ENCODE measurements around the gene CTBP1.

The CTBP1 gene

DNA sequence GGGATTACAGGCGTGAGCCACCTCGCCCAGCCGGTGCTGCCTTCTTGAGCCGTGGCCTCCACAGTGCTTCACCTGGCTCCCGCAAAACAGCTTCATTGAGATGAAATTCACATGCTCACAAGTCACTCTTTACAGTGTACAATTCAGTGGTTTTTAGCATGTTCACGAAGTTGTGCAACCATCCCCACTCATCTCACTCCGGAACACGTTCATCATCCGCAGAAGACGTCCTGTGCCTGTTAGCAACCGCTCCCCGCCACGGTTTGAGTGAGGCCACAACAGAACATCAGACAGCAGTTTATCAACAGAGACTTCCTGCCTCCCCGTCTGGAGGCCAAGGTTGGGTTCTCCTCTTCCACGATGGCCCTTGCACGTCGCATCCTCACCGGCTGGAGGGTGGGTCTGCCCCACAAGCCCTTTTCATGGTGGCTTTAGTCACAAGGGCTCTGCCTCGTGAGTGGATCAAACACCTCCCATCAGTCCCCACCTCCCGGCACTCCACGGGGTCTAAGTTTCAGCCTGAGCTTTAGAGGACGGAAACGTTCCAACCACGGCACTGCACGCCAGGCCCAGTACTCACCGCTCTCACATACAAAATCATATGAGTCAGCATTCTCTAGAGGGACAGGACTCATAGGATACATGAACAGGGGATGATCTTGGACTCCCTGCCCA is 46.9 kb downstream of the CTBP1 start:
- no peak for DNase-seq (ENCODE audit: extremely low spot score)
- TF ChIP-seq, protein P1, sequence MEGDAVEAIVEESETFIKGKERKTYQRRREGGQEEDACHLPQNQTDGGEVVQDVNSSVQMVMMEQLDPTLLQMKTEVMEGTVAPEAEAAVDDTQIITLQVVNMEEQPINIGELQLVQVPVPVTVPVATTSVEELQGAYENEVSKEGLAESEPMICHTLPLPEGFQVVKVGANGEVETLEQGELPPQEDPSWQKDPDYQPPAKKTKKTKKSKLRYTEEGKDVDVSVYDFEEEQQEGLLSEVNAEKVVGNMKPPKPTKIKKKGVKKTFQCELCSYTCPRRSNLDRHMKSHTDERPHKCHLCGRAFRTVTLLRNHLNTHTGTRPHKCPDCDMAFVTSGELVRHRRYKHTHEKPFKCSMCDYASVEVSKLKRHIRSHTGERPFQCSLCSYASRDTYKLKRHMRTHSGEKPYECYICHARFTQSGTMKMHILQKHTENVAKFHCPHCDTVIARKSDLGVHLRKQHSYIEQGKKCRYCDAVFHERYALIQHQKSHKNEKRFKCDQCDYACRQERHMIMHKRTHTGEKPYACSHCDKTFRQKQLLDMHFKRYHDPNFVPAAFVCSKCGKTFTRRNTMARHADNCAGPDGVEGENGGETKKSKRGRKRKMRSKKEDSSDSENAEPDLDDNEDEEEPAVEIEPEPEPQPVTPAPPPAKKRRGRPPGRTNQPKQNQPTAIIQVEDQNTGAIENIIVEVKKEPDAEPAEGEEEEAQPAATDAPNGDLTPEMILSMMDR (IDR thresholded peaks at IDR 0.05; ENCODE audit: control extremely low read depth, extremely low read depth, low read depth, missing control alignments) = no peak
- ChIA-PET POLR2A (no interaction called here), CTCF (interaction anchor here (1.4 to 2.3 kb wide), 2 partner anchors 15 to 34 kb away, joined by 6 to 9 read pairs; no protein-coding TSS in a partner anchor)

DNA sequence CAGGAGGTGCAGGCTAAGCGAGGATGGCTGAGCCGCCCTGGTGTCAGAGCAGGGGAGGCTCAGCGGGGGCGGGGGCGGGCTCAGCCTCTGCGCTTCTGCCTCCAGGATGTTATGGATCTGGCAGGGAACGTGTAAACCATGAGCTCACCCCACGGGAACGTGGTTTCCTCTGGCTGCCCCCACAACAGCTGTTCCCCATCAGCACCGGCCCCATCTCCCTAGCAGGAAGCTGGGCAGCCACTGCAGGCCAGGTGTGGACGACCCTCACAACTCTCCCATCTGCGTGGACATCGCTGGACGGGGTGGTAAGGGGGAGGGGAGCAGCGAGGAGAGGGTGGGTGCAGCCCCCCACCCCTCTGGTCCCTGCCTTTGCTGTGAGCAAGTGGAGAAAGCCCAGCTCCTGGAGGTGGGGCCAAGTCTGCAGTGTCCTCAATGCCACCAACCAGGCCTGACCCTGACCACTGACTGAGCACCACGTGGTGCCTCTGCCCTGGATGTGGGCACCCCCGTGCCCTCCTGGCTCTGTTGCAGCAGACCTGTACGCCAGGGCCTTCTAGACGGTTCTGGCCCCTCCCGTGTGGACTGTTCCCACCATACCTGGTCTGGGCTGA is 48.4 kb downstream of the CTBP1 start:
- CTCF ChIA-PET = interaction anchor here (0.8 to 1.5 kb wide), 4 partner anchors 17 to 69 kb away, joined by 3 to 5 read pairs (median 4); no protein-coding TSS in a partner anchor
- no peak for DNase-seq (ENCODE audit: extremely low spot score)
- TF ChIP-seq, protein P1 (IDR thresholded peaks at IDR 0.05; ENCODE audit: control extremely low read depth, extremely low read depth, low read depth, missing control alignments) = no peak
- POLR2A ChIA-PET = no interaction called here

DNA sequence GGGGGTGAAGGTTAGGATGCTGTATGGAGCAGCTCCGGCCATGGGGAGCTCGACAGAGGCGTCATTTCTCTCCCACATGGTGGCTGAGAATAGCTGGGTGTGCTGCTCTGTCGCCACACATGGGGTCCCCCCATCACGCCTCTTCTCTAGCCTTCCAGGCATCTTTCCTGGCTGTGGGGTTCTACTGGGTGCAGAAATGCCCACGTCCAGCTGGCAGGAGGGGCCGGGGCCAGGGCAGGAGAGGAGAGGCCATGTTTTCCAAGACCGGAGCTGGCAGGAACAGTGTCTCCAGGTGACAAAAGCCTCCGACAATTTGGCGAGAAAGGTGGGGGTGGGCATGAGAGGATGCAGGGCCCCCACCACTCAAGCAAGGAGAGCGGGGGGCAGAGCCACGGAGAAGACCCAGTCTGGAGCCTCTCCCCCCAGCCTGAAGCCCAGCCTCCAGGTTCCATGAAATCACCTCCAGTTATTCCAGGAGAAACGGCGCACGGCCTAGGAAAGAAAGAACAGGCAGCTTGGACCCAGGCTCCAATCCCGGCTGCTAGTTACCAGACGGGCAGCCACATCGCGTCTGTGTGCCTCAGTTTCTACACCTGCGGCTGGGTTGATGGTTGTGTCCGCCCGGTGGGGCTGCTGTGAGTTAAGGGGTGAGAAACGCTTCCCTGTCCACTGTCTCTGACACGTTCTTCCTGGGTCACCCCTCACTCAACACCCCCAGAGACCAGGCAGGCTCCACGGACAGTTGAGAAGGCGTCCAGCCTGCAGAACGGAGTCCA is 49.2 kb downstream of the CTBP1 start:
- POLR2A ChIA-PET = no interaction called here
- TF ChIP-seq, protein P1 (IDR thresholded peaks at IDR 0.05; ENCODE audit: control extremely low read depth, extremely low read depth, low read depth, missing control alignments) = no peak
- CTCF ChIA-PET = interaction anchor here (0.8 to 1.5 kb wide), 4 partner anchors 16 to 69 kb away, joined by 3 to 5 read pairs (median 4); no protein-coding TSS in a partner anchor
- no peak for DNase-seq (ENCODE audit: extremely low spot score)

DNA sequence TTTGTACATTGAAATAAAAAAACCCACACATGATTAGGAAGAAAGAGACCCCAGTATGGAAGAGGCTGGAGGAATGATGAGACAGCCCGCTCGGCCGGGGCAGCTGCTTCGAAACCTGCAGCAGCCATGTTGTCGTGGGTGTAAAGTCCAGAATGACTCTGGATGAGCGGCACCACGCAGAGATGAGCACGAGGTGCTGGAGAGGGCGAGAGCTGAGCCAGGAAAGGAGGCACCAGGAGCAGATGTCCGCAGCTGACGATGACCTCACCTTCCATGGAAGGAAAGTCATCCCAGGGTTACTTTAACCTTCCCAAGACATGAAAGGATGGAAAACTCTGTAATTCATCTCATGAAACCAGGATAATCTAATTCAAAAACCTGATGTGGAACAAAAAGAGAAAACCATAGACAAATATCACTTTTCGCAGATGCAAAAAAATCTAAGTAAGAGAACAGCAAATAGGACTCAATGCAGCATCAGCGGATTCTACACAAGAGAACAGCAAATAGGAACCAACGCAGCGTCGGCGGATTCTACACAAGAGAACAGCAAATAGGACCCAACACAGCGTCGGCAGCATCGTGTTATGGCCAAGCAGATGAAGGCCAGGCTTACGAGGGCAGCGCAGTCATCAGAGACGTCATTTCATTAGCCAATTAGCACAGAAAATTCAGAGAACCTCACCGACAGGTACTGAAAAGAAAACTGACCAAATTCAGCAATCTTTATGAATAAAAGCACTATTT is 50.7 kb downstream of the CTBP1 start:
- TF ChIP-seq, protein P1 (IDR thresholded peaks at IDR 0.05; ENCODE audit: control extremely low read depth, extremely low read depth, low read depth, missing control alignments) = no peak
- no peak for DNase-seq (ENCODE audit: extremely low spot score)
- POLR2A ChIA-PET = no interaction called here
- CTCF ChIA-PET = no interaction called here

DNA sequence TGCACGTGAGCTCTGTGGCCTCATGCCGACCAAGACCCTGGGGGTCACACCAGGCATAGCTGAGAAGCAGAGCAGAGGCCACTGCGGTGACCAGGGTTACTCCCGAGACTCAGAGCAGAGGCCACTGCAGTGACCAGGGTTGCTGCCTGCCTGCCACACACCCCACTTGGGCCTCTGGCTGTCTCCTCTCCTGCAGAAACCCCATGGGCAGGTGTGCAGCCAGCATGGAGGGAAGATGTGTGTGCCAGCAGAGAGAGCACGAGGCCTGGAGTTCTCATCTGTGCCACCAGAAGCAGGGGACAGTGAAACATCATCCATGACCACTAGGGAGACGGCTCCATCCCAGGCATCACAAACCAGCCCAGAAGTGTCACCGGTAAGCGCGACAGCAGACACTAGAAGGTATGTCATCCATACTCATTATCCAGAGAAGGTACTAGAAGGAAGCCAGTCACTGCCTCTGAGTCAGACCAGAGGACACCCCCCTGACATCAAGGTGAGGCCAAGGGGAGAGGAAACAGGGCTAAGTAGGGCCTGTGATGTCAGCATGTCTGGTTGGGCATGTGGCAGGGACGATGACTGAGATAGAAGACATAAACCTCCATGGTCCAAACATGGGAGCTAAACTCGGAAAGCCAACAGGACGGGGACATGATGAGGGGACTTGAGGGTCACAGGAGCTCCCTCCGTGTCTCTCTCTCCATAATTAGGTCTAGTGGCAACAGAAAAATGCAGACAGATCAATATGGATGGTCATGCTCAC is 52.3 kb downstream of the CTBP1 start:
- POLR2A ChIA-PET = no interaction called here
- no peak for DNase-seq (ENCODE audit: extremely low spot score)
- CTCF ChIA-PET = interaction anchor here (0.6 to 1.6 kb wide), 2 partner anchors 13 to 53 kb away, joined by 3 to 5 read pairs; no protein-coding TSS in a partner anchor
- TF ChIP-seq, protein P1 (IDR thresholded peaks at IDR 0.05; ENCODE audit: control extremely low read depth, extremely low read depth, low read depth, missing control alignments) = no peak

All from GM10248 (cell line).